ENCODE data around the gene ZSCAN21. TPM values are rescaled to one million over a fixed set of nuclear protein-coding genes. Genes with fewer than 3 reads are reported as not detected.

Gene ZSCAN21
- total RNA-seq, 2 experiments from 2014 or later = 9.8 to 10.1 TPM

GRCh38 chr7:100016215-100016901 is 33.2 kb upstream of the ZSCAN21 start:
- Mint-ChIP-seq H3K27me3 (no peaks in the 10 kb centered on the region), H3K4me1 (peaks cover 31% of the 10 kb centered on the region), H3K27ac (peak overlapping the region; percentile 93), H3K36me3 (peaks cover 4% of the 10 kb centered on the region), H3K4me3 (peak overlapping the region; percentile 95), H3K9me3 (no peaks in the 10 kb centered on the region)
- DNase-seq (no peak), ATAC-seq (ENCODE audit: low read depth) (no peak)
- POLR2A ChIA-PET = interaction anchor here (0.7 to 2.9 kb wide), 7 partner anchors 13 to 97 kb away, joined by 4 to 22 read pairs (median 6); partner anchors contain the start of genes TRIM4, ZNF3 and ZSCAN21

DNA sequence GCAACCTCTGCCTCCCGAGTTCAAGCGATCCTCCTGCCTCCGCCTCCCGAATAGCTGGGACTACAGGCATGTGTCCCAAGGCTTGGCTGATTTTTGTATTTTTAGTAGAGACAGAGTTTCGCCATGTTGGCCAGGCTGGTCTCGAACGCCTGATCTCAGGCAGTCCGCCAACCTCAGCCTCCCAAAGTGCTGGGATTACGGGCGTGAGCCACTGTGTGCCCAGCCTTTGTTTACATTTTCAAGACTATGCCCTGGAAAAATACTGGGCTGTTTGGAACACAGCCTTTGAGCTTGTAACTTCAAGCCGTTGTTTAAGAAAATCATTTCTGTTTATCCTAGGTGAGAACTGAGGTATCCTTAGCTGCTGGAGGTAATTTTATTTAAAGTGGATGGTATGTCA is 32.3 kb upstream of the ZSCAN21 start:
- Mint-ChIP-seq H3K4me1 (peaks cover 31% of the 10 kb centered on the region), H3K27me3 (no peaks in the 10 kb centered on the region), H3K27ac (no peak overlapping the region), H3K9me3 (no peaks in the 10 kb centered on the region), H3K4me3 (no peak overlapping the region), H3K36me3 (peaks cover 4% of the 10 kb centered on the region)
- POLR2A ChIA-PET = interaction anchor here (2.8 kb wide), 1 partner anchor 20 kb away, joined by 22 read pairs; no protein-coding TSS in a partner anchor
- DNase-seq (no peak), ATAC-seq (ENCODE audit: low read depth) (no peak)

- Mint-ChIP-seq H3K27me3 (no peaks in the 10 kb centered on the region), H3K36me3 (peaks cover 4% of the 10 kb centered on the region), H3K4me3 (no peak overlapping the region), H3K4me1 (peaks cover 30% of the 10 kb centered on the region), H3K27ac (peak overlapping the region; percentile 42), H3K9me3 (no peaks in the 10 kb centered on the region)
- ATAC-seq (ENCODE audit: low read depth) = no peak
- POLR2A ChIA-PET = no interaction called here
- DNase-seq = no peak
Measured at GRCh38 chr7:100017875-100018274, 31.7 kb upstream of the ZSCAN21 start.

DNA sequence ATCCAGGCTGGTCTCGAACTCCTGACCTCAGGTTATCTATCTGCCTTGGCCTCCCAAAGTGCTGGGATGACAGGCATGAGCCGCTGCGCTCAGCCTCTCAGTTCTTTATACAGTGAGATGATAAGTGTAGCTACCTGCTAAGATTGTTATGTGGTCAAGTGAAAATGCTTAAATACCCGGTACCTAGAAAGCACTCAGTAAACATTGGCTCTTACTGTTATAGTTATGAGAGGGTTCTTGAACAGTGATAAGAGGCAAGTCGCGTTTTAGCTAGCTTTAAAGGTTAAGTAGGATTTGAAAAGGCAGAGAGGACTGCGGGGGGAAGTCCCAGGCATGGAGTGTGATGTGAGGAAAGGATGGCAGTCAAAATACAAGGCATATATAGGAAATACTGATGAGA is 29.7 kb upstream of the ZSCAN21 start:
- Mint-ChIP-seq H3K4me3 (no peak overlapping the region), H3K36me3 (peaks cover 18% of the 10 kb centered on the region), H3K4me1 (peaks cover 24% of the 10 kb centered on the region), H3K27me3 (no peaks in the 10 kb centered on the region), H3K9me3 (no peaks in the 10 kb centered on the region), H3K27ac (peak overlapping the region; percentile 15)
- ATAC-seq (ENCODE audit: low read depth) (no peak), DNase-seq (no peak)
- POLR2A ChIA-PET = no interaction called here

GRCh38 chr7:100021297-100021696 is 28.3 kb upstream of the ZSCAN21 start:
- DNase-seq = no peak
- no peak overlapping the region for H3K27ac Mint-ChIP-seq

GRCh38 chr7:100022621-100023020 is 27.0 kb upstream of the ZSCAN21 start:
- DNase-seq (no peak), ATAC-seq (ENCODE audit: low read depth) (no peak)
- POLR2A ChIA-PET = interaction anchor here (1.1 kb wide), 1 partner anchor 27 kb away, joined by 4 read pairs; the partner anchor contains the start of gene ZSCAN21
- peaks cover 23% of the 10 kb centered on the region for H3K36me3 Mint-ChIP-seq
- H3K4me3 Mint-ChIP-seq = no peak overlapping the region
- H3K9me3 Mint-ChIP-seq = no peaks in the 10 kb centered on the region
- H3K27me3 Mint-ChIP-seq = no peaks in the 10 kb centered on the region
- H3K4me1 Mint-ChIP-seq = peaks cover 11% of the 10 kb centered on the region
- H3K27ac Mint-ChIP-seq = no peak overlapping the region

More at GRCh38 chr7:100021297-100021696, 28.3 kb upstream of the ZSCAN21 start:
- H3K27me3 Mint-ChIP-seq = no peaks in the 10 kb centered on the region
- H3K36me3 Mint-ChIP-seq = peaks cover 23% of the 10 kb centered on the region
- peaks cover 17% of the 10 kb centered on the region for H3K4me1 Mint-ChIP-seq
- ATAC-seq (ENCODE audit: low read depth) = no peak
- POLR2A ChIA-PET = no interaction called here
- no peak overlapping the region for H3K4me3 Mint-ChIP-seq
- no peaks in the 10 kb centered on the region for H3K9me3 Mint-ChIP-seq

GRCh38 chr7:100023526-100023925 is 26.0 kb upstream of the ZSCAN21 start:
- DNase-seq (no peak), ATAC-seq (ENCODE audit: low read depth) (no peak)
- POLR2A ChIA-PET = interaction anchor here (0.5 kb wide), 1 partner anchor 140 kb away, joined by 3 read pairs; no protein-coding TSS in a partner anchor
- Mint-ChIP-seq H3K27me3 (no peaks in the 10 kb centered on the region), H3K4me1 (peaks cover 8% of the 10 kb centered on the region), H3K9me3 (no peaks in the 10 kb centered on the region), H3K36me3 (peaks cover 21% of the 10 kb centered on the region), H3K27ac (no peak overlapping the region), H3K4me3 (no peak overlapping the region)

DNA sequence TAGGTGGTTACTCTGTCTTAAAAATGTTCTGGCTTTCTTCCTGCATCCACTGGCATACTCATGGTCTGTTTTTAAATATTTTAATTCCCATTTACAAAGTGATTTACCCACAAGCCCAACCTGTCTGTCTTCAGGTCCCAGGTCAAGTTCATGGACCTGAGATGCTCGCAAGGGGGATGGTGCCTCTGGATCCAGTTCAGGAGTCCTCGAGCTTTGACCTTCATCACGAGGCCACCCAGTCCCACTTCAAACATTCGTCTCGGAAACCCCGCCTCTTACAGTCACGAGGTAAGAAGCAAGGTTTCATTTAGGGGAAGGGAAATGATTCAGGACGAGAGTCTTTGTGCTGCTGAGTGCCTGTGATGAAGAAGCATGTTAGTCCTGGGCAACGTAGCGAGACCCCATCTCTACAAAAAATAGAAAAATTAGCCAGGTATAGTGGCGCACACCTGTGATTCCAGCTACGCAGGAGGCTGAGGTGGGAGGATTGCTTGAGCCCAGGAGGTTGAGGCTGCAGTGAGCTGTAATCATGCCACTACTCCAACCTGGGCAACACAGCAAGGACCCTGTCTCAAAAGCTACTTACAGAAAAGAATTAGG is 25.5 kb upstream of the ZSCAN21 start:
- Mint-ChIP-seq H3K27ac (no peak overlapping the region), H3K36me3 (peaks cover 21% of the 10 kb centered on the region)

DNA sequence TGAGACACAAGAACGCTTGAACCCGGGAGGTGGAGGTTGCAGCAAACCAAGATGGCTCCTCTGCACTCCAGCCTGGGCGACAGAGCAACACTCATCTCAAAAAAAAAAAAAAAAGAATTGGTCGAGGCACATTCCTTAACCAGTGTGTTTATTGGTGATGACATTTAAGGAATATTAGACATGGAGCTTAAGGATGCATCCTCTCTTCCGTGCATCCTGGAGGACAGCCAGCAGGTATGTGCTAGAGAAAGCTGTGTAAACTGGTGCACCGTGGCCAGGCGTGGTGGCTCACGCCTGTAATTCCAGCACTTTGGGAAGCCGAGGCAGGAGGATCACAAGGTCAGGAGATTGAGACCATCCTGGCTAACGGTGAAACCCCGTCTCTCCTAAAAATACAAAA is 22.4 kb upstream of the ZSCAN21 start:
- peaks cover 27% of the 10 kb centered on the region for H3K36me3 Mint-ChIP-seq
- no peak overlapping the region for H3K4me3 Mint-ChIP-seq
- H3K9me3 Mint-ChIP-seq = no peaks in the 10 kb centered on the region
- ATAC-seq (ENCODE audit: low read depth) (no peak), DNase-seq (no peak)
- POLR2A ChIA-PET = interaction anchor here (0.7 kb wide), 1 partner anchor 129 kb away, joined by 4 read pairs; no protein-coding TSS in a partner anchor
- H3K27me3 Mint-ChIP-seq = no peaks in the 10 kb centered on the region
- no peaks in the 10 kb centered on the region for H3K4me1 Mint-ChIP-seq
- H3K27ac Mint-ChIP-seq = no peak overlapping the region

More for the DNA sequence above, 25.5 kb upstream of the ZSCAN21 start:
- POLR2A ChIA-PET = interaction anchor here (0.7 kb wide), 1 partner anchor 125 kb away, joined by 5 read pairs; the partner anchor contains the start of gene LAMTOR4
- DNase-seq = no peak
- ATAC-seq (ENCODE audit: low read depth) = no peak
- Mint-ChIP-seq H3K9me3 (no peaks in the 10 kb centered on the region), H3K27me3 (no peaks in the 10 kb centered on the region), H3K4me1 (peaks cover 6% of the 10 kb centered on the region), H3K4me3 (no peak overlapping the region)

DNA sequence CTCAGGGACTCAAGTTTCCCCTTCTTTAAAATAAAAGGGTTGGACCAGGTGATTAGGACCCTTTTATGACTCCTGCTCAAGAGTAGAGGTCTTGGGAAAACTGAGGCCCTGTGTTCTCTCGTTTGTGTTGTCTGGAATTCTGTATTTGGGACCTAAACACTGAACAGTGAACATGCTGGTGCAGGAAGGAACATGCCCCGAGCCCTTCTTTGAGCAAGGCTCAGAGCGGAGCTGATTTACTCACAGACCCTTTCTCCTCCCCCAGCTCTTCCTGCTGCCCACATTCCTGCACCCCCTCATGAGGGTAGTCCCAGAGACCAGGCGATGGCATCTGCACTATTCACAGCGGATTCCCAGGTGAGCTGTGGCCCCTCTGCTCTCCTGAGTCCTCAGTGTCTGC is 20.0 kb upstream of the ZSCAN21 start:
- Mint-ChIP-seq H3K27me3 (no peaks in the 10 kb centered on the region), H3K4me3 (no peak overlapping the region), H3K9me3 (no peaks in the 10 kb centered on the region), H3K36me3 (peaks cover 33% of the 10 kb centered on the region), H3K4me1 (no peaks in the 10 kb centered on the region), H3K27ac (no peak overlapping the region)
- ATAC-seq (ENCODE audit: low read depth) (no peak), DNase-seq (no peak)
- POLR2A ChIA-PET = interaction anchor here (0.6 to 1.1 kb wide), 2 partner anchors 14 to 78 kb away, joined by 3 to 6 read pairs; partner anchors contain the start of gene ZKSCAN1

DNA sequence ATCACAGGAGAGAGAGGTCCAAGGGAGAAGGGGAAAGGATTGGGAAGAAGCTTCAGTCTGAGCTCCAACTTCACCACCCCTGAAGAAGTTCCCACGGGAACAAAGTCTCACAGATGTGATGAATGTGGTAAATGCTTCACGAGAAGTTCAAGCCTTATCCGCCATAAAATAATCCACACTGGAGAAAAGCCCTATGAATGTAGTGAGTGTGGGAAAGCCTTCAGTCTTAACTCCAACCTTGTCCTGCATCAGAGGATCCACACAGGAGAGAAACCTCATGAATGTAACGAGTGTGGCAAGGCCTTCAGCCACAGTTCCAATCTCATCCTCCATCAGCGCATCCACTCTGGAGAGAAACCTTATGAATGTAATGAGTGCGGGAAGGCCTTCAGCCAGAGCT is 16.0 kb upstream of the ZSCAN21 start:
- H3K9me3 Mint-ChIP-seq = no peaks in the 10 kb centered on the region
- peaks cover 49% of the 10 kb centered on the region for H3K36me3 Mint-ChIP-seq
- POLR2A ChIA-PET = no interaction called here
- H3K27me3 Mint-ChIP-seq = no peaks in the 10 kb centered on the region
- DNase-seq (no peak), ATAC-seq (ENCODE audit: low read depth) (no peak)
- no peaks in the 10 kb centered on the region for H3K4me1 Mint-ChIP-seq
- no peak overlapping the region for H3K27ac Mint-ChIP-seq
- no peak overlapping the region for H3K4me3 Mint-ChIP-seq

DNA sequence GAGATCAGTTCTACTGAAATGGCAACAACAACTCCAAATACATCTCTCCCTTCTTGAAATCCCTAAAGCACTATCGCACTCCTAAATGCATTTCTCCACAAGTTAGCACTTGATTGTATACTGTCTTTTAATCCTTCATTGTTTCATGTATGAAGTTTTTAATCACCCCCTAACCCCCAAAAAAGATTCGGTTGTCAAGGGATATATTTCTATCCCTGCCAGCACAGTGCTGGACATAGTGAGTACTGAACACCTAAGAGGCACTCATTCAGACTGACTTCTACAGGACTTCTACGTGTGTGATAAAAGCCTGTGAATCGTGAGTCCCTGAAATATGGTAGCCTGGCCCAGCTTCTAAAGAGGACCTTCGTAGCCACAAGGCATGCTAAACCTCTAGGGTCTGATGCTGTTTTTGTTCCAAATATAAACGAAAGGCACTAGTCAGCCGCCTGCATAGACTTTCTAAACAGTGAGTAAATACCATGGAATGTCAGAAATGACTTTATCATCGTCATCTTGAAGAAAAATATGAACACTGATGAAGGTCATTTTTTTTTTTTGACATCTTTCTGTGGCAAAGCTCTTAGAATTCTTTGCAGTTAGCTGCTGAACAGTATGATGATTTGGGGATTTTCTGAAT is 14.6 kb upstream of the ZSCAN21 start:
- ATAC-seq (ENCODE audit: low read depth) (no peak), DNase-seq (no peak)
- no peak overlapping the region for H3K4me3 Mint-ChIP-seq
- peaks cover 49% of the 10 kb centered on the region for H3K36me3 Mint-ChIP-seq
- peaks cover 5% of the 10 kb centered on the region for H3K4me1 Mint-ChIP-seq
- H3K27me3 Mint-ChIP-seq = no peaks in the 10 kb centered on the region
- no peaks in the 10 kb centered on the region for H3K9me3 Mint-ChIP-seq
- POLR2A ChIA-PET = no interaction called here
- H3K27ac Mint-ChIP-seq = no peak overlapping the region

DNA sequence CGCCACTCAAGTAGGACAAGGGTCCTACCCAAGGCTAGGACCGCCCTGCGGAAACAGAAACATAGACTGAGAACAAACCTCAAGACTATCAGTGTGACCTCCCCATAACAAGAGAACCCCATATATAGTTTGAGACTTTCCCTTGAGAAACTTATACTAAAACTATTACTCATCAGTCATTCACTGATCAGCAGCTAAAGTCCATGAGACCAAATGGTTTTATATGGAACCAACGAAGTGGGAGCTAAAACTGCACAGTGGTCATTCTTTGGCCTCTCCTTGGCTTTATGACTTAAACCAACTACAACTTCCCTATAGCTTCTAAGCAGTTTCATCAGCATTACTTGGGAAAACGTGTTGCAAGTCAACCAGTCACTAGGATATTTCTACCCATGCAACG is 13.7 kb upstream of the ZSCAN21 start:
- ATAC-seq (ENCODE audit: low read depth) = no peak
- no peaks in the 10 kb centered on the region for H3K9me3 Mint-ChIP-seq

More for the DNA sequence above, 13.7 kb upstream of the ZSCAN21 start:
- H3K27me3 Mint-ChIP-seq = no peaks in the 10 kb centered on the region
- H3K27ac Mint-ChIP-seq = no peak overlapping the region
- no peak overlapping the region for H3K4me3 Mint-ChIP-seq
- H3K36me3 Mint-ChIP-seq = peaks cover 45% of the 10 kb centered on the region
- DNase-seq = no peak
- POLR2A ChIA-PET = no interaction called here
- peaks cover 11% of the 10 kb centered on the region for H3K4me1 Mint-ChIP-seq
